ENCODE data around the gene FBXO2.
"Not testable (repeated sequence)": the region's sequence is repeated elsewhere in the genome, so short reads cannot be mapped to it uniquely, and the experiment has no call there.

Gene FBXO2

GRCh38 chr1:11622398-11622797, 31.8 kb downstream of the FBXO2 start:
- no peak for ATAC-seq

GRCh38 chr1:11620924-11621323, 33.3 kb downstream of the FBXO2 start:
- no peak for ATAC-seq

GRCh38 chr1:11620405-11620804, 33.8 kb downstream of the FBXO2 start:
- no peak for ATAC-seq

DNA sequence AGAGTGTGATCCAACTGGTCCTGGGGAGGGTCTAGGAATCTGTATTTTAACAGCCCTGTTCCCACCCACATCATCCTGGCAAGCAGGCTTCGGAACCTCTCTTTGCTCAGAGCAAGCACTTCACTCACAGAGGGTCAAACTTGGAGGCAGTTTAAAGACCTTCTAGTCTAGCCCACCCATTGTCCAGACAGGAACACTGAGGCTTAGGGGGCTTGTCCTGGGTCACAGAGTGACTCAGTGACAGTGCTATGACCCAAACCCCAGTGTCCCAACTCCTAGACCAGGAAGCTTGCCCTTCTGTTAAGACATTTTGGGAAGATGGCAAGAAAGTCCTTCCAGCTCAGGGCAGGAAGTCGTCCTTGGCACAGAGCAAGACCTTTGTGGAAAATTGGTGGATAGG, 36.5 kb downstream of the FBXO2 start:
- ATAC-seq, result no peak

- ATAC-seq, result no peak
Measured at GRCh38 chr1:11617314-11617713, 36.9 kb downstream of the FBXO2 start.

GRCh38 chr1:11616766-11617165, 37.5 kb downstream of the FBXO2 start:
- ATAC-seq, result no peak

- no peak for ATAC-seq
Measured at GRCh38 chr1:11615090-11615489, 39.1 kb downstream of the FBXO2 start.

DNA sequence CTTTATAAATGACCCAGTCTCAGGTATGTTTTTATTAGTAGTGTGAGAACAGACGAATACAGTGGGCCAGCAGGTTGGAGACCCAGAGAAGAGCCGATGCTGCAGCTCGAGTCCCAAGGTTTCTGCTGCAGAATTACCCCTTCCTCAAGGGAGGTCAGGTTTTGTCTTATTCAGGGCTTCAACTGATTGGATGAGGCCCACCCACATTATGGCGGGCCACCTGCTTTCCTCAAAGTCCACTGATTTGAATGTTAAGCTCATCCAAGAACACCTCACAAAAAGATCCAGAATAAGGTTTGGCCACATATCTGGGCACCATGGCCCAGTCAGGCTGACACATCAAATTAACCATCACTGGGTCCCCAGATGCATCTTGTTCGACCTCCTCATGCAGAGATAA, 40.9 kb downstream of the FBXO2 start:
- no peak for ATAC-seq

DNA sequence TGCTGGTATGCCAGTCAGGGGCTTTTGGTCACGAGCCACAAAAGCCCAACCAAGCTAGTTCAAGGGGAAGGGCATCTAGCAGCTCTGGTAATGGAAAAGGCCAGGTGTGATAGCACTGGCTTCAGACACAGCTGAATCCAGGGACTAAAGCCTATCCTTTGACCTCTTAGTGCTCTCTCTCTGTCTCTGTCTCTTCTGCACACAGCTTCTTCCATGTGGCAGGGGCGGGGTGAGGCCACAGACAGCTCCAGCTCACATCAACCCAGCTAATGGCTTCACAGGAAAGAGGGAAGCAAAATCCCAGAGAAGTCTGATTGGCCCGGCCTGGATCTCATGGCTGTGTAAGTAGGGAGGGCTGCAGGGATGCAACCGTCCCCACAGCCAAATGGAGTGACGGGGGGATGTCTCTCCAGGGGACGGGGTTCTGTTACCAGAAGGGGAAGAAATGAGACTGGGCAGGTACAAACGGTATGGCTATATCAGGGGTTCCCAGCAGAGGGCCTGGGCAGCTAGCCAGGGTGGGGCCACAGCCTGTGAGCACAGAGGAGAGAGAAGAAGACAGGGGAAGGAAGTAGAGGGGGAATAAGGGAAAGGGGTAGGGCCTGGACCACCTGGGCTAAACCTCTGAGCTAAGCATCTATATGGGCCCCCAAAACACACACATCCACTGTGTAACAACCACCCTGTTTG, 42.4 kb downstream of the FBXO2 start:
- ATAC-seq, result no peak

GRCh38 chr1:11610629-11611180, 43.5 kb downstream of the FBXO2 start:
- no peak for ATAC-seq

- not testable (repeated sequence) for ATAC-seq
Measured at GRCh38 chr1:11609378-11609777, 44.9 kb downstream of the FBXO2 start.

DNA sequence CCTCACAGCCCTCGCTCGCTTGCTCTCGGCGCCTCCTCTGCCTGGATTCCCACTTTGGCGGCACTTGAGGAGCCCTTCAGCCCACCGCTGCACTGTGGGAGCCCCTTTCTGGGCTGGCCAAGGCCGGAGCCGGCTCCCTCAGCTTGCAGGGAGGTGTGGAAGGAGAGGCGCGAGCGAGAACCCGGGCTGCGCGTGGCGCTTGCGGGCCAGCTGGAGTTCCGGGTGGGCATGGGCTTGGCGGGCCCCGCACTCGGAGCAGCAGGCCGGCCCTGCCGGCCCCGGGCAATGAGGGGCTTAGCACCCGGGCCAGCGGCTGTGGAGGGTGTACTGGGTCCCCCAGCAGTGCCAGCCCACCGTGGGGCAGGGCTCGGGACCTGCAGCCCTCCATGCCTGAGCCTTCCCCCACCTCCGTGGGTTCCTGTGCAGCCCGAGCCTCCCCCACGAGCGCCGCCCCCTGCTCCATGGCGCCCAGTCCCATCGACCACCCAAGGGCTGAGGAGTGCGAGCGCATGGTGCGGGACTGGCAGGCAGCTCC, 45.6 kb downstream of the FBXO2 start:
- ATAC-seq, result not testable (repeated sequence)

- no peak for ATAC-seq
Measured at GRCh38 chr1:11606775-11607174, 47.5 kb downstream of the FBXO2 start.

DNA sequence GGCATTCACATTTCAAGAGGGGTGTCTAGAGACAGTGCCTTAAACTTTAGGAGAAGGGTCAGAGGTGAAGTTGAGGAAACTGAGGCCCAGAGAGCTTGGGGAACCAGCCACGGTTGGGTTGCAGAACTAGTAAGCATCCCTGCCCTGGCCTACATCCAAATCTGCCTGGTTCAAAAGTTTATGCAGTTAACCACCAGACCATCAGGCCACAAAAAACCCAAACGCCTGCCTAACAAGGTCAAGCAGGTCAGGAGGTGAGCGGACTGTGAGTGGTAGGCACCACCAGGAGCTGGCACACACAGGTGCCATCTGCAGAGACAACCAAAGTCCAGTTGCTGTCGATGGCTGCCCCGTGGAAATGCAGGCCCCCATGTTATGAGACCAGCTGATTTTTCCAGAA, 51.2 kb downstream of the FBXO2 start:
- no peak for ATAC-seq

DNA sequence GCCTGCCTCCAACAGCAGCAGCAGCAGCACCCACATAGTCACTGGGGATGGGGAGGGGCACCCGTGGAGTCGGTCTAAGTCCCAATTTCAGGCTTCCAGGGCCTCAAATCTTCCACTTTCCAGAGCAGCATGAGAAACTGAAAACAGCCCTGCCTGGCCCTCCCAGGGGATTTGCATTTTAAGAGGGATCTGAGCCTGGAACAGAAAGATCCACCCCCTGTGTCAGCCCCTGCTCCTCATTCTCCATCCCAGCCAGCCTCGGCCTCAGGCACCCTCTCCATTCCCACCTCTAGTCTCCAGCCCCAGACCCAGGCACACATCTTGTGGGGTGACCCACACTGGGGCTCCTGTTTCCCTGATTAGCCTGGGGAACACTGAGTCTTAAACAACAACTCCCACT, 51.8 kb downstream of the FBXO2 start:
- ATAC-seq, result no peak

DNA sequence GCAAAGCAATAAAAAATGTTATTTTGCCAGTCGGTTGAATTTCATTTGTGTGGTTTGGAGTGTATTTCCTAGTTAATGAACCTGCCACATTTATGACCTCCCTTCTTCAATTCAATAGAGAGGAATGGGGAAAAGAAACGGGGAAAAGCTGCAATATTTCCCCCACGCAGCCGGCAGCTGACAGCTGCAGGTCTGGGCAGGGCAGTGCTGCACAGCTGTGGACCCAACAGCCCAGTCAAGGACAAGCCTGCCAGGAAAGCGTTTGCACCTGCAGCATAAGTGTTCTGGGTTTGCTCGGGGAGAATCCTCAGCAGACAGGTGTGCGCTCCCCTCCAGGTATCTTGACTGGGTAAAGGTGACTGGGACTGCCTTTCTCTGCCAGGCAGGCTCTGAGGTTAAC, 53.4 kb downstream of the FBXO2 start:
- ATAC-seq, result no peak

DNA sequence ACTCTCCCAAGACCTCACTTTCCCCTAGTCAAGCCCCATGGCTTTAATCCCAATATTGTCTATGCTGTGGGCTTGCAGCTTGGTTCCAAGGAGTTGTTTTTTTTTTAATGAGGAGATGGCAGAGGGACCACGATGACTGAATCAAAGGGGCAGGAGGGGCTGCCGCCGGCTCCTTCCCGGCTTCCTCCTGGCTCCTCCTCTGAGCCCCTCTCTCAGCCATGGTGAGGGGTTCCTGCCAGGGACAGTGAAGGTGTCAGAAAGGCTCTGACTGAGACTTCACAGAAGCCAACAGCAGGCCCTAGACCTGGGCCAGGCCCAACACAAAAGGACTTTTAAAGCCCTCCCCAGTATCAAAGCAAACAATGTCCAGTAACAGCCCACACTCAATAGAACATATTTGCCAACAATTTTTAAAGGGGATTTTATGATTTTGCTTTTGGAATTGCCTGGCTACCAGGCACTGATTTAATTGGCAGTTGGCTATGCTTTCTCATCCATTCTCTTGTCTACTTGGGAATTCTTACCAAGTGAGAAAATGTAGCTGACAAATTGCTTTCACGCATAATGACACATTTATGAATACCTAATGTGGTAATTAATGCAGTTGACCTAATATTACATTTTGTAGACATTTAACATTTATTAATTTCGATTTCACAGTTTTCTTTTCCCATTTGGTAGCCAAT, 54.2 kb downstream of the FBXO2 start:
- no peak for ATAC-seq

GRCh38 chr1:11598461-11598860, 55.8 kb downstream of the FBXO2 start:
- ATAC-seq, result no peak
